Measurements from ENCODE around the gene CALML3.

CALML3 gene

DNA sequence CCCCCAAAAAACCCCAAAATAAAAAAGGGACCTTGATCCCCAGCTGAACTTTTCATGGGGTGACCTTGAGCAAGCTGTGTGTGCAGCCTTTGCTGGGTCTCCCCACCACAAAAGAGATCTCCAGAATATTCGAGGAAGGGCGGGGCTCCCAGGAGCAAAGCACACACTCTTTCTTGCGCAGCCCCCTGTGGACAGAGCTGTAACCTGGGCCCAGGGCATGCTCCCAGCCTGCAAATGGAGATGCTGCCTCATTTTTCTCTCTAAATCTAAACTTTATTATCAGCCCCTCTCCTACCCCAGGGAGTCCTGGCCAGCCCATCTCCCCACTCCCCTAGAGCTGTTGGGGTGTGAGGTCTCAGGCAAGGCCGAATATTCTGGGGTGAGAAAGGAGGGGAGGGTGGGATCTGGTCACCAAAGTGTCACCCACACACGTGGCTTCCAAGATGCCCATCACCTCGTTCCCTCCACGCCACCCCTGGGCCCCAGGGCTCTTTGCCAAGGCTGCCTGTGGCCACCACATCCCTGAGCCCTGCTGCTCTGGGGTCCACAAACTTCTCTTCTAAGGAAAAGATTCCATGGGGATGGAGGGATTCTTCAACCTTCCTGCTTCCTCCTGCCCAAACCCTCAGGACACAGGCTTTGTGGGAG lies 1.7 kb upstream of the CALML3 start:
- Histone ChIP-seq H3K9me3 (ENCODE audit: control insufficient read depth, insufficient read depth, low read length) (peaks cover 8% of the 10 kb centered on the region; the same call in 1 of the 2 replicates), H3K36me3 (ENCODE audit: insufficient read depth, low read length) (no peaks in the 10 kb centered on the region), H3K4me1 (ENCODE audit: insufficient read depth, low read length) (peaks cover 2% of the 10 kb centered on the region; the same call in 1 of the 2 replicates), H3K9ac (ENCODE audit: low read depth, low read length) (no peak overlapping the region)

DNA sequence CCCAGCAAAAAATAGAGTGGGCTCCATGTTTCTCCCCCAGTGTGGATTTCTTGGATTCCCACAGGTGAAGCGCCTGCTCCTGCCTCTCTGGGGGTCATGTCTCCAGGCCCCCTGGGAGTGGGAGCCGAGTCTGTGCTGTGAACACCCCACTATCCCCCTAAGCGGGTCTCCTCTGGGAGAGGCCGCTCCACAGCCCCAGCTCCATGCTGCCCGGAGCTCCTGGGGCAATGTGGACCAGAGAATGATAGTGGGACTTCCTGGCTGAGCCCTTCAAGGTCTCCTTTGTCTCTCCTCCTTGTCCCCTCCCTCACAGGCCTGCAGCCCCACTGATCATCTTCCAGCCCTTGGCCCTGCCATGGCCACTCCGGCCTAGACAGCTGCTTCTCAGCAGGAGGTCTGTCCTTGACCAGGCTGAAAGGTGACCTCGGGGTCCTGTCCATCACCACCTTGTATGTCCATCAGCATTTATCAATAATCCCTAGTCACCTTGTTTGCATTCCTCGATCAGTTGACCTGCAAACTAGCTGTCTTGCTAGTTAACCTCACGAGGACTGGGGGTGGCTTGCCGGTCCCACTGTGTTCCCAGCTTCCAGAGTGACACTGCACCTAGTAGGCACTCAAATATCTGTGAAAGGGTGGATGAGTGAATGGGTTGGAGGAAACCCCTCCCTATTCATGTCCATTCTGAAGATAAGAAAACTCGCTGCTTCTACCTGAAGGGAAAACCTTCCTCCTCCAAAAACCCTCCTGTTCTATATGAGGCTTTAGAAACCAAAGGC lies 776 bp upstream of the CALML3 start:
- peaks cover 2% of the 10 kb centered on the region; the same call in 1 of the 2 replicates for H3K4me1 ChIP-seq (ENCODE audit: insufficient read depth, low read length)
- H3K36me3 ChIP-seq (ENCODE audit: insufficient read depth, low read length): no peaks in the 10 kb centered on the region
- H3K9me3 ChIP-seq (ENCODE audit: control insufficient read depth, insufficient read depth, low read length): no peaks in the 10 kb centered on the region
- no peak overlapping the region for H3K9ac ChIP-seq (ENCODE audit: low read depth, low read length)

DNA sequence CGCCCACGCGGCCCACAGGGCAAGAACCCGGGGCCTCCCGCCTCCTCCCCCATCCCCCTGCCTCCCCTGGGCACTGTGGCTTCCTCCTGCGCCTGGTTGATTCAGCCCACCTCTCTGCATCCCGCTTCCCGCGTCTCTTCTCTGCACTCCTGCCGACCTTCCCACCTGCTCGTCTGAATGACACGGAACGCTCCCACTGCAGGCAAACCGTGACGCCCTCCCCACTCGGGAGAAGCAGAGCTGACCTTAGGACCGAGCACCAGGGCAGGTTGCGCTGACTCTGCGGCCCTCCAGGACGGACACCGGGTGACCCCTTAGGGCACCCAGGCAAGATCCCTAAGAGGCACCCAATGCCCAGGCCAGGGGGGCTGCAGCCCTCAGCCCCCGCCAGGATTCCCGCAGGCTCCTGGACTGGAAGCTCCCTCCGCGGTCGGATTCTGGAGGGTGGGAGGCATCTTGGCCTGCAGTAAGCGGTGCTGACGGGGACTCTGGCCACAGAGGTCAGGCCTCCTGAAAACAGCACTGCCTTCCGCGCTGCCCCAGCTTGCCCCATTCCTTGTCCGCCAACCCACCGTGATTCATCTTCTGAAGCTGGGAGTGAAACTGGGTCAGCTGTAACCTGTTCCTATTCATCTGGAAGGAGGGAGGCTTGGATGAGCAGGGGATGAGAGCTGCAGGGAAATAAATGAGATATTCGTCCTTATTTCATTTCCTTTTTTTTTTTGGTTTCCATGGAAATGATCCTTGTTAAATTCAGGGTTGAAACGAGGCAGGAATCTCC lies 990 bp downstream of the CALML3 start:
- Histone ChIP-seq H3K9ac (ENCODE audit: low read depth, low read length) (no peak overlapping the region), H3K36me3 (ENCODE audit: insufficient read depth, low read length) (no peaks in the 10 kb centered on the region), H3K4me1 (ENCODE audit: insufficient read depth, low read length) (peaks cover 2% of the 10 kb centered on the region; the same call in 1 of the 2 replicates), H3K9me3 (ENCODE audit: control insufficient read depth, insufficient read depth, low read length) (no peaks in the 10 kb centered on the region)

DNA sequence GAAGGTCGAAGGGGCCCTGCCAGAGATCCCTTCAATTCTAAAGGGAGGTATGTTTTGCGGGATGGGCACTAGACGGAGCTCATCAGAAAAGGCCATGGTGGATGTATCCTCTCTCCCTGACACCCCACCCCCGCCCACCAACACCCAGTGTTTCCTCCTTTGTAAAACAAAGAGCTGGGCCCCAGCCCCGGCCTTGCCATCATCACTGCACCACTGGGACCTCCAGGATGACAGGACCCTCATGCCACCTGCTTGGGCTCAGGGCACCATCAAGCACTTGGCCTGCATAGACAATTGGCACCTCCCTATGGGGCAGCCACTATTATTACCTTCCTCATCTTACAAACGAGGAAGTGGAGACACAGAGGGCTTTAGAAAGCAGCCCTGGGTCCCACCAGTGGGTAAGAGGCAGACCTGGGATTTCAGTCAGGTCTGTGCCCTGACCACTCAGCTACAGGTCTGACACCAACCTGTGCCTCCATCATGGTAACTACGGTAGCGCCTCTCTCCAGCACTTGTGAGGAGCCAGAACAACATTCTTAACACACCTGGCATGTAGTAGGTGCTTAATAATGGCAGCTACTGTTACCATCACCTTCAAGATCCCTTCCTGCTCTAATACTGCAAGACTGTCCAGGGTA lies 2.0 kb downstream of the CALML3 start:
- Histone ChIP-seq H3K9me3 (ENCODE audit: control insufficient read depth, insufficient read depth, low read length) (no peaks in the 10 kb centered on the region), H3K36me3 (ENCODE audit: insufficient read depth, low read length) (no peaks in the 10 kb centered on the region), H3K4me1 (ENCODE audit: insufficient read depth, low read length) (peaks cover 2% of the 10 kb centered on the region; the same call in 1 of the 2 replicates), H3K9ac (ENCODE audit: low read depth, low read length) (no peak overlapping the region)

DNA sequence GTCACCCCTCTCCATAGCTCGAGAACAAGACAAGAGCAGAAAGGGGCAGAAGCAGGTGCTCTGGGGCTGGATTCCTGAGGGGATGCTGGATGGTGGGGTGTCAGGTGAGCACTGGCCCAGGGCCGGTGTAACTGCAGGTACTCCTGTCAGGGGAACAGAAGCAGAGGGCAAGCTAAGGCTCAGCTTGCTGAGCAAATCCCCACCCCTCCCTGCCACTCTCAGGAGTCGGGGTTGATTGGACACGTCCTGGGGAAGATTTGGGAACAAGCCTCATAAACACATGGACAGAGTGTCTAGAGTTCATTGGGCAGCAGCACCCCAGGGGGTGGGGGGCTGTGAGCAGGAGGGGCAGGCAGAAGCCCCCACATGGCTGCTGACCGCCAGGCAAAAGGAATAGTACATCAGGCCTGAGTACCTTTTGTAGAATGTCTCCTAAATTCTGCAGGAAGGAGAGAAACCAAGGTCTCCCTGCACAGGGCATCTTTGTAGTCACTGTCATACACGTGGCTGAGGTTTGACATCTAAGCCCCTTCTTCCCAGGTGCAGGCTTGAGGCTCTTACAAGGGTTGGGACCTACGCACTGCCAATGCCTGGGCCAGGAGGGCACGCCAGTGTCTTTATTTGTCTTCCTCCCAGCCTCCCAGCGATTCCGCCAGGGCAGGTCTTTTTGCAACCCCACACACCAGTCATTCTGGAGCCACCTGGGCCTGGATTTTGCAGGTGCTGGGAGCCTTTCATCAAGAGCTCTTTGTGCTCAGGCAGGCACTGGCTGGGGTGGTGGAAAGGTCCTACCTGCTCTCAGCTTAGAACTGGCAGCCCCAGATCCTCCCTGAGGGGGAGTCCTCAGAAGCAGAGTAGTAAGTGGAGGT lies 2.8 kb downstream of the CALML3 start:
- Histone ChIP-seq H3K9me3 (ENCODE audit: control insufficient read depth, insufficient read depth, low read length) (no peaks in the 10 kb centered on the region), H3K36me3 (ENCODE audit: insufficient read depth, low read length) (no peaks in the 10 kb centered on the region), H3K9ac (ENCODE audit: low read depth, low read length) (no peak overlapping the region), H3K4me1 (ENCODE audit: insufficient read depth, low read length) (peaks cover 2% of the 10 kb centered on the region; the same call in 1 of the 2 replicates)

DNA sequence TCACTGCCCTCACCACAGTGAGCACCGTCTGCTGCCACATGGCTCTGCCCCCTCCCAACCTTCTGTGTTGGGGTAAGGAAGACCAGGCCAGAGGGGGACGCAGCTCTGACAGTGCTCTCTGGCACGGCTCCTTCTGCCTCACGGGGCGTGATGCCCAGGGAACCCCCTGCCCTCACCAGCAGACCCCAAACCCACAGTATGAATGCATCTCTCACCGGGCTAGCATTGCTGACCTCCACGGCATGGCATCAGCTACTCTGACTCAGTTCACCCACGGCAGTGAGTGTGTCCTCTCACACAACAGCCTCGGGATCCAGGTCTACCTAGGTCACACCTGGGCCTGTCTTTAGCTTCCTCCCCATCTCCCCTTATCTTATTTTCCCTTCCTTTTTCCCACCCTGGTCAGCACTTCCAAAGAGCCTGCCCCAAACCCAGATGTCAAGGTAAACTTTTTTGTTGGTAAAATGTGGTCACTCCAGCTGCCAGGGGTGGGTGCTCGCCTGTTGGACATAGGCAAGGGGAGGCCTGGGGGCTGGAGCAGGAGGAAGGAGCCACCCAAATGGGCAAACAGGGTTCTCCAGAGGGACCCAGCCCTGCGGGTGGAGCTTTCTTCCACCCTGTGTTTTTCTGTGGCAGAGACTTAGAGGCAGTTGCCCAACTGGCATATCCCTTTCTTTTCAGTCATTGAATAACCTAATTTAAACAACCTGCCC lies 4.4 kb downstream of the CALML3 start:
- H3K9ac ChIP-seq (ENCODE audit: low read depth, low read length): no peak overlapping the region
- H3K9me3 ChIP-seq (ENCODE audit: control insufficient read depth, insufficient read depth, low read length): no peaks in the 10 kb centered on the region
- H3K4me1 ChIP-seq (ENCODE audit: insufficient read depth, low read length): peaks cover 2% of the 10 kb centered on the region; the same call in 1 of the 2 replicates
- no peaks in the 10 kb centered on the region for H3K36me3 ChIP-seq (ENCODE audit: insufficient read depth, low read length)

DNA sequence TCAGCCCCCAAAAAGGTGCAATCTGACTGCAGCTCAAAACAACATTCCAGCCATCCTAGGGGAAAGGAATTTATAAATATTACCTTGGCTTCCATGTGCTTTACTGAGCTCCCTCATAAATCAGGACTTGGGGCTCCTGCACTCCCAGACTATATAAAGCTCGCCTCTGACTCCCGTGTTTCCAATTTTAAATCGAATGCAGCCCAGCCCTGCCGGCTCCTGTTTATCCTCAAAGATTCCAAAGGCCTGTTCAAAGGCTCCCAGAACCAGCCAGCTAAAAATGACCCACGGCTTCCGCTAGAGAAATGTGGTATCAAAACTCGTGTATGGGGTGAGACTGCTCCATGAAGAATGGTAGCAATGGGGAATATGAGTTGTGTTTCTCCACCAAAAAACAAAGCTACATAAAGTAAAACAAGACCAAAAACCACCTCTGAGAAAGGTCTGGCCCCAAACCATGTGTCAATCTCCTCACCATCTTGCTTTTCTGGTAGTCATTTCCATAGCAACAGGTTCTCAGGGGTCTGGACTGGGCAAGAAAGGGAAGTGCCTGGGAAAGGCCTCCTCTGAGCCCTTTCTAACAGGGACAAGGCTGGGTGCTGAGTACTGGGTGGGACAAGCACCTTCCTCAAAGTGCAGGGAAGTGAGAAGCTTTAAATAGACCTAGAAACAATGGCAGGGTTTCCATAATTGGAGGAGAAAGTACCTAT lies 5.1 kb downstream of the CALML3 start:
- Histone ChIP-seq H3K4me1 (ENCODE audit: insufficient read depth, low read length) (peaks cover 2% of the 10 kb centered on the region; the same call in 1 of the 2 replicates), H3K9ac (ENCODE audit: low read depth, low read length) (no peak overlapping the region), H3K36me3 (ENCODE audit: insufficient read depth, low read length) (no peaks in the 10 kb centered on the region), H3K9me3 (ENCODE audit: control insufficient read depth, insufficient read depth, low read length) (no peaks in the 10 kb centered on the region)

DNA sequence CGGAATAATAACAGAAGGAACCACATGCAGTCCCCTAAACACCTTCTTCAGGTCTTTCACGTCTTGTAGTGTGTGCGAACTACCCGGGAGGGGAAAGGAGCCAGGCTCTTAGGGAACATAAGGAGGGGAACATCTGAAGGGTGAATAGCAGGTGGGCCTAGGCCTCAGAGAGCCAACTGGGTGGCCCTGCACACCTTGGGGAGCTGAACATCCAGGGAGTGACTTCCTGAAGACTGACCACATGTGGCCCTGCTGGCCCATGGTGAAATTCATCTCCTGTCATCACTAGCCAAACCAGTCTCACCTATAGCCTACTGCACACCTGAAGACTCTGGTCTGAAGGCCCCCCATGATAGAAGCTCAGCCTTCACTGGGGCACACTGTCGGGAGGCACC lies 5.6 kb downstream of the CALML3 start:
- peaks cover 2% of the 10 kb centered on the region; the same call in 1 of the 2 replicates for H3K4me1 ChIP-seq (ENCODE audit: insufficient read depth, low read length)

DNA sequence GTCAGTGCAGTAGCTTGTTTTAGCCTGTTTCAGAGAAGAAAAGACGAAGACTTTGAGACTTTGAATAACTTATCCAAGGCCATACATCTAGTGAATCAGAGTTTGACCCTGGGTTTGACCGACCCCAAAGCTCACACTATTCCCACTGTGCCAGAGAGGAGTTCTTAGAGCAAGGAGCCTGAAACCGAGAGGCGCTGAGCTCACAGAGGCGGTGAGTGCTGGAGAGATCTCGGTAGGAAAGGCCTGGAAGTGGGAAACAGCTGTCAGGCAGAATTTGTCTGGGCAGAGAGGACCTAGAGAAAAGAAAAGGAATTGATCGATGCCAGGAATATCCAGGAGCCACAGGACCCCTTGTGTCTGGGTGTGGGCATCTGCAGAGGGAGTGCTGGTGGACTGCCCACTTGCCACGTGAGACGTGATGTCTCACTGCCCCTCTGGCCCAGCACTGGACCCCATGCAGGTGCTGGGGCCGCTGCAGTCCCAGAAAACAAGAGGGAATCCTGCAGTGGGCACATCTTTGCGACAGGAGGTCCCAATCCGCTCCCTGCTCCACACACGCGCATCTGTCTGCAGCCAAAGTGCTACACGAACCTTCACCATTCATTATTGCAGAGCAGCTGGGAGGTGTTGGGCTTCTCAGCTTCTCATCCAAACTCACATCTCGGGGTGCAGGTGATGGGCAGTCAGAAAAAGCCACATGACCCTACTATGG lies 6.2 kb downstream of the CALML3 start:
- 0 out of 2 replicates have a peak, but pooled peaks cover 2% of the 10 kb centered on the region for H3K4me1 ChIP-seq (ENCODE audit: insufficient read depth, low read length)
- H3K9me3 ChIP-seq (ENCODE audit: control insufficient read depth, insufficient read depth, low read length): no peaks in the 10 kb centered on the region
- no peaks in the 10 kb centered on the region for H3K36me3 ChIP-seq (ENCODE audit: insufficient read depth, low read length)
- no peak overlapping the region for H3K9ac ChIP-seq (ENCODE audit: low read depth, low read length)

More for the DNA sequence above, 5.6 kb downstream of the CALML3 start:
- no peaks in the 10 kb centered on the region for H3K36me3 ChIP-seq (ENCODE audit: insufficient read depth, low read length)
- H3K9ac ChIP-seq (ENCODE audit: low read depth, low read length): no peak overlapping the region
- H3K9me3 ChIP-seq (ENCODE audit: control insufficient read depth, insufficient read depth, low read length): no peaks in the 10 kb centered on the region

DNA sequence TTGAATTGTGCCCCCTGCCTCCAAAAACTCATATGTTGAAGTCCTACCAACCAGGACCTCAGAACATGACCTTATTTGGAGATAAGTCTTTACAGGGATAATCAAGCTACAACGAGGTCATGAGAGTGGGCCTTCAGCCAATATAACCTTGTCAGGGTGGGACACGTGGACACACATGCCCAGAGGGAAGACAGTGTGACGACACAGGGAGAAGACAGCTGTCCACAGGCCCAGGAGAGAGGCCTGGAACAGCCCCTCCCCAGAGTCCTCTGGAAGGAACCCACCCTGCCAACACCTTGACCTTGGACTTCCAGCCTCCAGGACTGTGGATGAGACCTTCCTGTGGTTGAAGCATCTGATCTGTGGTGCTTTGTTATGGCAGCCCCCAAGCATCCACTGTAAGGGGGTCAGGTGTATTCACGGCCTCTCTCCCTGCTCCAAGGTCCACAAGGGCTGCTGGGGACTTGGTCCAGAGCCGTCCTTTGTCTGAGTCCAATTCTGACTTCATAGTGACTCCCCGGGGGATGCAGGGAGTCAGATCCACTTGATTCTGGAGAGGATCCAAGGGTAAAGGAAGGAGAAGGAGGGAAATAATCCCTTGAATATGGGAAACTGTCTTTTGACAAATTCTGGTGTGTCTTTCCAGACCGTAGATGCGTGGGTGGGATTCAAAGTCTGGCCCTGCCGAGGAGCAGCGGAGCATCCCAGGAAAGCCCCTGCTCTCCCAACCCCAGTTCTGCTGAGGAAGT lies 7.0 kb downstream of the CALML3 start:
- no peaks in the 10 kb centered on the region for H3K9me3 ChIP-seq (ENCODE audit: control insufficient read depth, insufficient read depth, low read length)
- H3K9ac ChIP-seq (ENCODE audit: low read depth, low read length): no peak overlapping the region
- 0 out of 2 replicates have a peak, but pooled peaks cover 2% of the 10 kb centered on the region for H3K4me1 ChIP-seq (ENCODE audit: insufficient read depth, low read length)

DNA sequence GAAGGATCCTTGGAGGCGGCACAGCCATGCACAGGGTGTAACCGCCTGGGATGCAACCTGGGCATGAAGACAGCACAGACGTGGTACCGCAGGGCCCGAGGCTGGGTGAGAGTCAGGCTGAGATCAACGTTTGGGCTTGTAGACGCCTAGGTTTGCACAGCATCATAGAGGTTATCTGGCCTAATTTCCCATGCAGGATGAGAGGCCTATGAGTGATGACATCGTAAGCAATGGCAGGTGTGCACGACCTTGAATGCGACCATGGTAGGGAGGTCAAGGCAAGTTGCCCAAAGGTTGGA lies 7.5 kb downstream of the CALML3 start:
- Histone ChIP-seq H3K9me3 (ENCODE audit: control insufficient read depth, insufficient read depth, low read length) (no peaks in the 10 kb centered on the region), H3K36me3 (ENCODE audit: insufficient read depth, low read length) (no peaks in the 10 kb centered on the region), H3K9ac (ENCODE audit: low read depth, low read length) (no peak overlapping the region), H3K4me1 (ENCODE audit: insufficient read depth, low read length) (no peaks in the 10 kb centered on the region)

More for the DNA sequence above, 7.0 kb downstream of the CALML3 start:
- H3K36me3 ChIP-seq (ENCODE audit: insufficient read depth, low read length): no peaks in the 10 kb centered on the region
